Dermis microvascular lymphatic vessel endothelial cell (primary cell): ENCODE results near the gene FUBP3. TPM values are rescaled to one million over a fixed set of nuclear protein-coding genes. Genes with fewer than 3 reads are reported as not detected.

Source experiments
- DNase-seq, 2 donors: peaks; one replicate each; pipeline versions ENCODE4 v3.0.0 to v3.0.0-alpha.2; 2010; ENCODE audit warnings: low read depth in 2 of 2
- total RNA-seq: library from RNA; depleted of rRNA; stranded (reverse); fragments of >200 nt; gene quantifications from 2 replicates; pipeline ENCODE4 v1.2.1, GENCODE V29; 2014

The FUBP3 gene
- total RNA-seq, 1 donor from 2014 or later = 26.7 TPM

- DNase-seq = peak in 1 of 2 donors; percentile 45
These were observed 27.7 kb downstream of the FUBP3 start for GRCh38 chr9:130606887-130607600.

- DNase-seq = peak; percentile 29 to 33
These were observed 28.5 kb downstream of the FUBP3 start for GRCh38 chr9:130607640-130608420.

DNA sequence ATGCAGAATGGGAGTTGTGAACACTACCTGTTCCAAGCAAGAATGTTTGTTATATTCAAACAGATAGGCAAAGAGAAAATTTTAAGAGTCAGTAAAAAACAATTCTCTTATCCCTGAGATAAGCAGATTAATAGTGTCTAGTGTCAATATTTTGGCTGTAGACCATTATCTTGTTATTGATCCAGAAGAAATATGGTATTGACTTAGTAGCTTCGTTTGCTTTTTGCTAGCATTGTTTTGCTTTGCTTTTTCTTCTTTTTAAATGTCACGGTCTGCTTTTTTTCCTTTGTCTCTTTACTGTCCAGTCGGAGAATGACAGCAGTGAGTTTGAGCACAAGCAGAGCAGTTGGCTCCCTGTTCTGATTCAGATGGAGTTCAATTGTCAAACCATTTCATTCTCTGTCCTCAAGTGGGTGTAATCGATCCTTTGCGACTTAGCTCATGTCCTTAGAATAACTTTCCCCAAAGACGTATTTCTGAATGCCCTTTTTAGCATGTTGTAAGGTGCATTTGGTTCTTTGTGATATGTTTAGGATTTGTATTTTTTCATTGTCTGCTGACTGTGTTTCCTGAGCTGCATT is 29.3 kb downstream of the FUBP3 start:
- no peak for DNase-seq

DNA sequence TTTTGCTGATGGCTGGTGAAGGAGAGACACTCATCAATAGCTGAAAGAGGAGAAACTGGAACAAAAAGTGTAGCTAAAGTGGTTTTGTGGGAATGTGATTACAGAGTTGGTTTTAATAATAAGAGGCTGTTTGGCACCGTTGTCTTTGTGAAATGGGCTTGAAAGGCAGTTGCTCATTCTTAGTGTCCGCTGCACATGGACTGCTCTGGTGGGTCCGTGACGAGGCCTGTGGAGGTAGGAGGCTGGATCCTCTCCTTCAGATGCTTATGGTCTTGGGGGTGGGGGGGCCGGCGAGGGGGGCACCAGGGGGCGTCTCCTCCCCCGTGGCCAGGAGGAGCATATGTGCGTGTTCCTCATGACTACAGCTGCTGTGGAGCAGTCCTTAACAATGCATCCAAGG is 29.8 kb downstream of the FUBP3 start:
- no peak for DNase-seq

DNA sequence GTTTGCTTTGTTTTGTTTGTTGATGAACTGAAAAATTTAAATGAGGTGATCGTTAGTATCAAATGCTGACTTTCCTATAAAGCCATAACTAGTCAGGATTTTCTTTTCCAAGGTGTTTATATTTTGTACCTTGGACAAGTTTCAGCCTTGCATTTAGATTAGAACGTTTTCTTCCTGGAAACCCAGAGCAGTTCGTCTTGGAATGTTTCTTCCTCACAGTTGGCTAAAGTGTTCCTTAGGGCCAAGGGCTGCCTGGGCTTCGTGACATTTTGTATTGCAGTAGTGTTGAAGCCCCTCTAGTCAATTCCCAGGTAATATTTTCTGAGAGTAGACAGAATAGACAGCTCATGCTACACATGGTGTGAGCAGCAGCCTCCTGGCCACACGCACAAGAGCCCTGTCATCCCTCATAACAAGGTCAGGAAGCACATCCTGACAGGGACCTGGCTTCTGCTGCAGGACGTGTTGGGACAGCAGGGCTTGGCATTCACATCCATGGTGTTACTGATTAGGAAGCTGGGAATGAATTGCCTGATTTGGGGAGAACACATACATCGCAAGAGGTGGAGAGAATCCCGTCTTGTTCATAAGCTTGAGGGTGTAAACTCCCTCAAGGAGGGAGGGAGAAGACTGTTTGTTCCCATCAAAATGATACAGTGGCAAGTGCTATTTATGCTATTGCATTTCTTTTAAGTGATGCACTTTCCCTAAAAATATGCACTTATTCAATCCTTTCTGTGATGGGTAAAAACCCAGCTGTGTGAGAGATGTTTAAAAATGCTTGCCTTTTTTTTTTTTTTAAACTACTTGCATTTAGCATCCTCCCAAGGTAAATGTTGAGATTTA is 31.7 kb downstream of the FUBP3 start:
- DNase-seq = no peak

DNA sequence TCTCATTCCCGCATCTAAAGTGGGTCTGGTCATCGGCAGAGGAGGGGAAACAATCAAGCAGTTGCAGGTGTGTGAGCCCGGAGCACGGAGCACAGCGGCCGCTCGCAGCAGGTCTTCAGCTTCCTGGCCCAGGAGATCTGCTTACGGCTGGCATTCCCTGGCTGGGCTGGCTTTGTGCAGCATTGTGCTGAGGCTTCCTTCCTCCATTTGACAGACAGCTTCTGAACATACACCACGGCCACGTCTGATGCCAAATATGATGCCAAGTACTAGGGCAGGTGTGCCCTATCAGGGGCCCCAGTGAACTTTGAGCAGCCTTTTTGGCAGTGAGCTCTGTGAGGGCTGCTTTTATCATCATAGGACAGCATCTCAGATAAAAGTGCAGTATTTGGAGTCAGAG is 37.1 kb downstream of the FUBP3 start:
- DNase-seq = peak in 1 of 2 donors; percentile 17

GRCh38 chr9:130623466-130623865 is 44.1 kb downstream of the FUBP3 start:
- no peak for DNase-seq

DNA sequence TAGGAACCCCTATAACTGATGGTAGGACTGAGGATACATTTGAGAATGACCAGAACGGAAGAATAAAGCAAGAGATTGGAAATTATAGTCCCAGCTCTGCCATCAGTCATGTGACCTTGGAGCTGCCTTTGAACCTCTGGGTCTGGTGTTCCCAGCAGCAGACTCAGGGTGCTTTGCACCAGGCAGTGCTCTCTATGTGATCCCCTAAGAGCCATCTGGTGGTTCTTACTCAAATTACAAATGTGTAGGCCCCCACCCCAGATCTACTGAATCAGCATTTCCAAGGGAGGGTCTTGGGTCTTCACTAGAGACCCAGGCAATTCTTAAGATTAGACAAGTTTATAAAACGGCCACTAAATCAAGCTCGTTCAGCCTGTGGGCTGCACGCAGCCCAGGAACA is 44.8 kb downstream of the FUBP3 start:
- no peak for DNase-seq

DNA sequence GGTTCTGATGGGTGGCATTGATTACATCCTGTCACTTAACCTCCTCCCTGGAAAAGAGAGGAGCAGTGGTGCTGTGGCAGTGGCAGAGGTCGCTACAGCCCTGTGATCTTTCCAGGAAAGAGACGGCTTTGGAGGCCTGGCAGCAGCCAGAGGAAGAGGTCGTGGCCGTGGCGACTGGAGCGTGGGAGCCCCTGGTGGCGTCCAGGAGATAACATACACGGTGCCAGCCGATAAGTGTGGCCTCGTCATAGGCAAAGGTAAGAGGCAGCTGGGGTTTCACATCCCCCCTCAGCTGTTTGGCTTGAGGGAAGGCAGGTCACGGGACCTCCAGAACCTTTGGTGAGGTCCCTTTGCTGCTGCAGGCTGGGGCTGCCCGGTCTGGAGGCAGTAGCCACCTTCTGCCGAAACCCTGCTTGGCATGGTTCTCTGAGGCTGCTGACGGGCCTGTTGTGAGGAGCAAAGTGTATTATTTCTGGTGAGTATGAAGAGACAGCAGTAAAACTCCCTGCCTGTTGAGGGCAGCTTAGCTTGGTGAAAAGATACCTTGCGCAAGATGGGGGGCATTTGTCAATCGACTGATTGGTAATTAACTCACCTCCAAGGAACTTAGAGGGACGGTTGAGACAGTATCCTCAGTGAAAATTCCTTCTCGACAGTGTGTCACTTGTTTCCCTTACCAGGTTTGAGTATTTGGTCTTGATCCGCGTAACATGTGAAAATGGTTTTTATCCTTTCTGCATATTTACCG is 47.0 kb downstream of the FUBP3 start:
- DNase-seq = peak in 1 of 2 donors; percentile 20

GRCh38 chr9:130627051-130627450 is 47.7 kb downstream of the FUBP3 start:
- DNase-seq = no peak

DNA sequence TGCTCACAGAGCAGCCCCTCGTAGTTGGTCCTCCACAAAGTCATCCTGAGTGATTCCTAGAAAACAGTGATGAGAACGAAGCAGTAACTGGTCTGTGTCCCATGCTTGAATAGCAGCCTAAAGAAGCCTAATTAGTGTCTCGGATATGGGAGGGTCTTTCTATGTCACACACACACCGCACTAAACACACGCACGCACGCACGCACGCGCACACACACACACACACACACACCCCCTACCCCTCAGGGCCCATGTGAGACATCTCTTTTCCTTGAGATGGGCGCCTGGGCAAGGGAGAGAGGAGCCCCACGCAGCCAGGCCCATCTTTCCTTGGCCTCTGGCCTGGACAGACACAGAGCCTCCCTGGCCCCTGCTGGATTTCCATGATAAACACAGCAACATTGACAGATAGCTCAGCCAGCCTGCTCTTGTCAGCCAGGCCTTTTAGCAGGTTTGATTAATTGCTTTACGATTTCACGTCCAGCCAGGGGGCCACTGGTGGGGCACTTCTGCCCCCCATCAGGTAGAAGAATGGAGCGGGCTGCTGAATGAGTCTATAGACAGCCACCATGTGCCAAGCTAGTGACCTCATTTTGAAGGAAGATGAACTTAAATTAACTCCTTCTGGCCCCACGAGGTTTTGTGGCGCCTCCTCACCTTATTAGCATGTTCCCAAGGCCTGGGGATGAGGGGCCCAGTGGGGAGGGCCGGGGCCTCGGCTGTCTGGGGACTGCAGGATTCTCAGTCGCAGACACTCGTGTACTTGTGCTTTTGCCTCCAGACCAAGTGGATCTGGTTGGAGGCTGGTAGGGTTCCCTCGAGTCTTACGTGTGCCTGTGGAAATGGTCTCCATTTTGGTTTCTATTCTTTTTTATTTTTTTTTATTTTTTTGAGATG is 48.8 kb downstream of the FUBP3 start:
- no peak for DNase-seq

- no peak for DNase-seq
These were observed 50.2 kb downstream of the FUBP3 start for GRCh38 chr9:130629443-130630070.

DNA sequence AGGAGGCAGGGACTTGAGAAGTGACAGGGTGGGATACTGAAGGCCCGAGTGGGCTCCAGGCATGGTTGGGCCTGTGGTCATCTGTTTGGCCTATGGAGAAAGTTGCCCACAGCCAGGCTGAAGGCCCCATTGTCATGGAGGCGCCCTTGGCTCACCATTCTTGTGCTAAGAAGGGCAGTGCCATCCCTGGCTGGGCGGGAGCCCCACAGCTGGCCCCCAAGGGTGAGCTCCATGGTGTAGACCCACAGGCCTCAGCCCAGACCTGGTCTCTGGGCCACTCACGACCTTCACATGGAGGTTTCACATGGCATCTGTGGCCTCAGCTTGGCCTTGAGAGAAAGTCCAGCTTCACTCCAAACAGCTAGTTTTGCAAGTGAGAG is 50.7 kb downstream of the FUBP3 start:
- no peak for DNase-seq

DNA sequence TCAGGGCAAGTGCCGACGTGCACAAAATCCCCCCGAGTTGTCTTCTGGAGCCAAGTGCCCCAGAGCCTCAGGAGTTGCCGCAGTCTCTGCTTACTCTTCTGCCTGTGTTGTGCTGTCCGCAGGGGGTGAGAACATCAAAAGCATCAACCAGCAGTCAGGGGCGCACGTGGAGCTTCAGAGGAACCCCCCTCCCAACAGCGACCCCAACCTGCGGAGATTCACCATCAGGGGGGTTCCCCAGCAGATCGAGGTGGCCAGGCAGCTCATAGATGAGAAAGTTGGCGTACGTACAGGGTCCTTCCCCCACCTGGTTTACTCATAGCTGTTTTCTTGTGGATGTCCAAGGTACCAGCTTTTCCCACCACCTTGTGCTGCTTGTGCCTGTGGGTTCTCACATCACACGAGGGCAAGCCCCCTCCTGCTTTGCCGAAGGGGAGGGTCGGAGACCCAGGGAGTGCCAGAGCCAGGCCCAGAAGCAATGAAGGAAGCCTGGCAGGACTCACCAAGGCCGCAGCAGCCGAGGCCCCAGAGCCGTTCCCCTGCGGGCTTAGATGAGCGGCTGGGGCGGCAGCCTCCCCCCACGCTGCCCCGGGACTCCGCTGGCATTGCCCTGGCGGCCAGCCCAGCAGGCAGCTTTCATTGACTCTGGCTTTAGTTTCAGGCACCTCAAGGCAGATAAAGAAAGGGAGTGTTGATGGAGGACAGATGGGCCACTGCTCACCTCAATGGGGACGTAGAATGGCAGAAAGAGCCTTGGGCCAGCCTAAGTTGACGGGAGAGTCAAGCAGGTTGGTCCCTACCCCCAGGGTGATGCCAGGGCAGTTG is 51.3 kb downstream of the FUBP3 start:
- no peak for DNase-seq

DNA sequence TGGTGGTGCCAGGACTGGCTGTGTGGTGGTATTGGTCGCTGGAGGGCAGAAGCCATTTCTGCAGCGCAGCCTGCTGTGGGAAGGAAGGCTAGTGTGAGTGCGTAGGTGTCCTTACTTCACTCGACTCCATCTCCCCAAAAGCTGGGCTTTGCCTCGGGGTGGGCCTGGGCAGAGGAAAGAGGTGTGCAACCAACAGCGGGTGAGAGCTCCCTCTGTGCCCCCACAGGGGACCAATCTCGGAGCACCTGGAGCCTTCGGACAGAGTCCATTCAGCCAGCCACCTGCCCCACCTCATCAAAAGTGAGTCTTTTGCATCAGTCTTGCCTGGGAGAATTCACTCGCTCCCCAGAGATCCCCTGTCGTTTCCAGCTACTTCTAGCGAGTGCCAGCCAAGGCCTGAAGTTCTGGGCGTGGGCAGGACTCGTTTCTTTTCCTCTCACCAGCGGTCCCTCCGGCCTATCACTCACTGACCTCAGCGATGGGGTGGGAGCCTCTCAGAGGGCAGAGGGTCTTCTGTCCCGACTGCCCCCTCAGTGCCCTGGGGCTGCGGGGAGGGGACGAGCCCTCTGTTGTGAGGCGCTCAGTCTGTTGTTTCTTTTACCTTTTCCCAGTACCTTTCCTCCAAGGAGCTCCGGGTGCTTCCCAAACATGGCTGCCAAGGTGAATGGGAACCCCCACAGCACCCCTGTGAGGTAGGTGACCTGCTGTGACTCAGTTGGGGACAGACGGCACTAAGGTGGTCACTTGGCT is 52.1 kb downstream of the FUBP3 start:
- DNase-seq = no peak

DNA sequence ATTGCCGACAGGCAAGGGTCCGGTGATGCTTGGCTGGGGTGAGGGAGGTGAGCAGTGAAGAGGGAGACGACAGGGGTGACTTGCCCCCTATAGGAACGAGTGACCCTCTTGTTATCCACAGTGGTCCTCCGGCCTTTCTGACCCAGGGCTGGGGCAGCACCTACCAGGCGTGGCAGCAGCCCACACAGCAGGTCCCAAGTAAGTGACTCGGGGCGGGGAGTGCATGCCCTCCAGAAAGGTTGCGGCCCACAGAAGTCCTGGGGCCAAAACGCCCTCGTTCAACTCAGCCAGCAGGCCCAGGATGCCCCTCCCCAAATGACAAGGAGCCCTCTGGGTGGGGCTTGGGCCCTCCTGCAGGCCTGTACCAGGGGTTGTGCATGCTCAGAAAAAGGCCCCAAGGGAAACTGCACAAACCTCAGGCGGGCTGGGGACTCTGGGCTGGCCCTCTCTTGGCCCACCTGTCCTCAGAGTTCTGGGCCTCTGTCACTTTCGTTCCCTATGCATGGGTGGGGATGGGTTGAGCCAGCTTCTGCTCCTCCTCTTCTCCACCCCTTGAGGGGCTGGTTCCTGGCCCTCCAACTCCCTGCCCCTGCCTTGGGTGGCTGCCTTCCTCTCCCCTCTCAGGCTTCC is 52.8 kb downstream of the FUBP3 start:
- no peak for DNase-seq

DNA sequence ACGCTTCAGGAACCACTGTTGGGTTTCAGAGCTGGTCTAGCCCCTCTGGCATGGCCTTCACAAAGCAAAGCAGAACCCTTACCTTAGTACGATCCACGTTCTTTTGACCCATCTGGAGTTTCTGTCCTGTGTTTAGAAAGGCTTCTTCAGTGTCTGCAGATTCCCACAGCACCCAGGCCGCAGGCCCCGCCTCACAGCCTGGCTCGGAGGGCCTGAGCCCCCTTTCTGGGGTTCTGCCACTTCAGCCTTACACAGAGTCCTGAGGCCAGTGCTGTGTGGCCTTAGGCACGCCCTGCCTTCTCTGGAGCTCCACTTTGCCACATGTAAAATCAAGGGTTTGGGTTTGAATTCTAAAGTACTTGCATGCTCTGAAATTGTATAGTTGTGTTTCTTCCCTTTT is 53.5 kb downstream of the FUBP3 start:
- no peak for DNase-seq
